KG1 (cell line): ENCODE data around the gene CACNA1B.

Source experiments
- DNase-seq: peaks from one replicate; lab custom pipeline; 2025; lab: John Stamatoyannopoulos, UW

Gene CACNA1B

GRCh38 chr9:137967280-137967953 lies 89.8 kb downstream of the CACNA1B start:
- DNase-seq = no peak

GRCh38 chr9:137968235-137968634 lies 90.7 kb downstream of the CACNA1B start:
- DNase-seq = no peak

GRCh38 chr9:137969008-137969407 lies 91.4 kb downstream of the CACNA1B start:
- no peak for DNase-seq

- no peak for DNase-seq
Observed at GRCh38 chr9:137969685-137970084, 92.1 kb downstream of the CACNA1B start.

GRCh38 chr9:137970098-137970497 lies 92.5 kb downstream of the CACNA1B start:
- DNase-seq = no peak

- no peak for DNase-seq
Observed at GRCh38 chr9:137970686-137971476, 93.3 kb downstream of the CACNA1B start.

GRCh38 chr9:137971477-137972138 lies 94.0 kb downstream of the CACNA1B start:
- no peak for DNase-seq

GRCh38 chr9:137972355-137972987 lies 94.9 kb downstream of the CACNA1B start:
- no peak for DNase-seq

- no peak for DNase-seq
Observed at GRCh38 chr9:137972988-137973470, 95.4 kb downstream of the CACNA1B start.

GRCh38 chr9:137973829-137974416 lies 96.3 kb downstream of the CACNA1B start:
- no peak for DNase-seq

GRCh38 chr9:137974746-137975526 lies 97.4 kb downstream of the CACNA1B start:
- no peak for DNase-seq

GRCh38 chr9:137975527-137975913 lies 97.9 kb downstream of the CACNA1B start:
- no peak for DNase-seq

- DNase-seq = no peak
Observed at GRCh38 chr9:137975936-137976565, 98.5 kb downstream of the CACNA1B start.

GRCh38 chr9:137977571-137978261 lies 100.1 kb downstream of the CACNA1B start:
- DNase-seq = no peak

- DNase-seq = no peak
Observed at GRCh38 chr9:137978262-137978714, 100.7 kb downstream of the CACNA1B start.

- no peak for DNase-seq
Observed at GRCh38 chr9:137982200-137982599, 104.6 kb downstream of the CACNA1B start.

GRCh38 chr9:137984005-137984404 lies 106.4 kb downstream of the CACNA1B start:
- DNase-seq = no peak

GRCh38 chr9:137984520-137985257 lies 107.1 kb downstream of the CACNA1B start:
- no peak for DNase-seq

GRCh38 chr9:137985637-137986071 lies 108.1 kb downstream of the CACNA1B start:
- no peak for DNase-seq
